Omental fat pad (tissue), 4 donors: ENCODE data around the gene CT47C1. TPM values are rescaled to one million over a fixed set of nuclear protein-coding genes. Genes with fewer than 3 reads are reported as not detected.

Experiments
- ATAC-seq: fragments of 150-250 bp; one replicate; pipeline ENCODE4 v1.9.1; 2016; ENCODE audit warnings: mild to moderate bottlenecking, moderate library complexity; ENCODE audit not compliant: low FRiP score
- DNase-seq: peaks from one replicate; pipeline ENCODE4 v3.0.0-alpha.2; 2019; ENCODE audit warnings: low spot score
- total RNA-seq, 4 donors: library from RNA; depleted of rRNA; stranded (reverse); fragments of >200 nt; gene quantifications; one replicate each; pipeline ENCODE4 v1.1.0, GENCODE V29; 2016
- TF ChIP-seq, protein P1 (sequence below), 3 donors: fragments of 450-650 bp; IDR thresholded peaks; one replicate each; pipeline ENCODE4 v1.5.1; 2016 to 2017; ENCODE audit warnings: antibody characterized with exemption in 3 of 3, mild to moderate bottlenecking in 3 of 3, moderate library complexity in 2 of 3

CT47C1 gene
- total RNA-seq, 4 donors from 2014 or later: not detected

DNA sequence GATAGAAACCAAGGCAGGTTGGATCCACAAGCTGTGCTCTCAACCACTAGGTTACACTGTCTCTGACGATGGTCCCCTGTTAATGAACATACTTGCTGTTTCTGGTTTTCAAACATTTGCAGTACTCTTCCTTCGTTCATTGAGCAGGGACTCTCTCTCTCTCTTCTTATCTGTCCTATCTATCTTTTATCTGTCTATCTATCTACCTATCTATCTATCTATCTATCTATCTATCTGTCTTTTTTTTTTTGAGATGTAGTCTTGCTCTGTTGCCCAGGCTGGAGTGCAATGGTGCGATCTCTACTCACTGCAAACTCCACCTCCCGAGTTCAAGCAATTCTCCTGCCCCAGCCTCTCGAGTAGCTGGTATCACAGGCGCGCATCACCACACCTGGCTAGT, 9.4 kb upstream of the CT47C1 start:
- TF ChIP-seq, protein P1, sequence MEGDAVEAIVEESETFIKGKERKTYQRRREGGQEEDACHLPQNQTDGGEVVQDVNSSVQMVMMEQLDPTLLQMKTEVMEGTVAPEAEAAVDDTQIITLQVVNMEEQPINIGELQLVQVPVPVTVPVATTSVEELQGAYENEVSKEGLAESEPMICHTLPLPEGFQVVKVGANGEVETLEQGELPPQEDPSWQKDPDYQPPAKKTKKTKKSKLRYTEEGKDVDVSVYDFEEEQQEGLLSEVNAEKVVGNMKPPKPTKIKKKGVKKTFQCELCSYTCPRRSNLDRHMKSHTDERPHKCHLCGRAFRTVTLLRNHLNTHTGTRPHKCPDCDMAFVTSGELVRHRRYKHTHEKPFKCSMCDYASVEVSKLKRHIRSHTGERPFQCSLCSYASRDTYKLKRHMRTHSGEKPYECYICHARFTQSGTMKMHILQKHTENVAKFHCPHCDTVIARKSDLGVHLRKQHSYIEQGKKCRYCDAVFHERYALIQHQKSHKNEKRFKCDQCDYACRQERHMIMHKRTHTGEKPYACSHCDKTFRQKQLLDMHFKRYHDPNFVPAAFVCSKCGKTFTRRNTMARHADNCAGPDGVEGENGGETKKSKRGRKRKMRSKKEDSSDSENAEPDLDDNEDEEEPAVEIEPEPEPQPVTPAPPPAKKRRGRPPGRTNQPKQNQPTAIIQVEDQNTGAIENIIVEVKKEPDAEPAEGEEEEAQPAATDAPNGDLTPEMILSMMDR (IDR thresholded peaks at IDR 0.05): no peak
- ATAC-seq (no peak), DNase-seq (no peak)

DNA sequence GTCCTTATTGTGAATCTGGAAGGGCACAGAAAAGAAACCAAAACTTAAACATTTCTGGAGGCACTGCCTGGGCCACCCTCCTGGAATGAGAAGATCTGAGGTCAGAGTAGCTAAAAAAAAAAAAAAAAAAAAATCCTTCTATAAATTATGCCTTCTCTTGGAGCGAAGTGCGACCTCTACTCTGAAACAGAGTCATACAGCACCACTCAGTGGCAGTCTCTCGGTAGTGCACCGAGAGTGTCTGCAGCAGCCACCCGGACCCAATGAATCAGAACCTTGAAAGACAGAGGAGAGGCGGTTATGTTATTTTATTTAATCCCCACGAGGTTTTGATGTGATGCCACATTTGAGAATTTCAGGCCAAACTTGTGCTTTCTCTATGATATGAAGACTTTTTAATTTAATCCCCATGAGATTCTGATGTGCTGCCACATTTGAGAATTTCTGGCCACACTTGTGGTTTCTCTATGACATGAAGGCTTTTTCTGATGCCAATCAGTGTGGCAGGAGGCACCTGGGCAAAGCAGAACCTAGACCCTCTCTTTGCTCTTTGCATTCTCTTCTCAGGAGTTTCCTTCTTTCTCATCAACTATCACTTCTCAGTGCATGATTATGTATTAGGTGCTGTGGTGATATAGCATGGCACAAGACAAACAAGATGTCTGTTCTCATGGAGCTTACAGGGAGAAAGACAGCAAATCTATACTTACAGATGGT, 5.6 kb upstream of the CT47C1 start:
- peak; percentile 77 for ATAC-seq
- TF ChIP-seq, protein P1 (IDR thresholded peaks at IDR 0.05): peak in 1 of 3 donors; percentile 28
- DNase-seq: no peak

DNA sequence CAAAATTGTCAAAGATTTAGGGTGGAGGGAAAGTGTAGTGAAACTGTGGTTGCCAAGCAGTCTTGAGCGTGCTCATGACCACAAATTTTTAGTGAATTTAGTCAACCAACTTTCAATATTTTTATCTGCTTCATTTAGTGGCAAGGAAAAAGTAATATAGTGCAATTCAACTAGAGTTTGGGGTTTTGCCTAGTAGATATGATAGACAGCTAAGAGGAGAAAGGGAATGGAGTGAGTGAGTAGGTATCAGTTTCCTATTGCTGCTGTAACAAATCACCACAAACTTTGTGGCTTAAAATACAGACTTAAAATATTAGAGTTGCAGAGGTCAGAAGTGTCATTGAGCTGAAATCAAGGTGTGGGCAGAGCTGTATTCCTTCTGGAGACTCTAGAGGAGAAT, 3.7 kb upstream of the CT47C1 start:
- DNase-seq (no peak), ATAC-seq (no peak)

DNA sequence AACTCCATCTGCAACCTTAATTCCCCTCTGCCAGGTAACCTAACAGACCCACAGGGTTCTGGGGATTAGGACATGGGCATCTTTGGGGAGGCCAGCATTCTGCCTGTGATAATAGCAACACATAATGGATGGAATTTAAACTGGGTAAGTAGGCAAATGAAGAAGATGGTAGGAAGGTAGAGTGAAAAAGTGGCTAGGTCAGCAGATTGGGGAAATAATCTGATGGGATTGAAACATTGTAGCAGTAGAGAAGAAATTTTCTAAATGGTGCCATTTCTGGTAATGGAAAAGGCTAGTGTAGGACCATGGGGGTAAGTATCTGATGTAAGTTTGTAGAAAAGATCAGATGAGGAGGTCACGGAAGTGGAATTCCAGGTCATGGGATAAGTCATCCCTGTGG, 3.0 kb upstream of the CT47C1 start:
- DNase-seq (no peak), ATAC-seq (no peak)
- TF ChIP-seq, protein P1 (IDR thresholded peaks at IDR 0.05): no peak

More for the DNA sequence above, 3.7 kb upstream of the CT47C1 start:
- TF ChIP-seq, protein P1 (IDR thresholded peaks at IDR 0.05): no peak

DNA sequence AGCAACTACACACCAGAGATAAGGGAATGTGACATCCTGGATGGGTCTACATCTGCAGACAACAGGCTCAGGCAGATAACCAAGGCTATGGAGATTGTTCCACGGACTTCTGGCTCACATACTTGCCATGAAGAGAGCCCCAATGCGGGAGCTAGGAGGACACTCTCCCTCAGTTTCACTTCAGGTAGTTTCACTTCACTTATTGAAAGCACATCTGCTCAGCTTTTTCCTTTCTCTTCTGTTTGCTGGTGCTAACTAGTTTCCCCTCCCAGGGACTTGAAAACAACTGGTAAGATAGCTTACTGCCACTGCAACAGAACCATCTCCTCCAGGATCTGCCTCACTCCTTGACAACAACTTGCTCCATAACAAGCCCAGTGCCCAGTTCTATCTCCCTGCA, 1.4 kb upstream of the CT47C1 start:
- ATAC-seq: no peak
- no peak for DNase-seq
- TF ChIP-seq, protein P1 (IDR thresholded peaks at IDR 0.05): no peak

DNA sequence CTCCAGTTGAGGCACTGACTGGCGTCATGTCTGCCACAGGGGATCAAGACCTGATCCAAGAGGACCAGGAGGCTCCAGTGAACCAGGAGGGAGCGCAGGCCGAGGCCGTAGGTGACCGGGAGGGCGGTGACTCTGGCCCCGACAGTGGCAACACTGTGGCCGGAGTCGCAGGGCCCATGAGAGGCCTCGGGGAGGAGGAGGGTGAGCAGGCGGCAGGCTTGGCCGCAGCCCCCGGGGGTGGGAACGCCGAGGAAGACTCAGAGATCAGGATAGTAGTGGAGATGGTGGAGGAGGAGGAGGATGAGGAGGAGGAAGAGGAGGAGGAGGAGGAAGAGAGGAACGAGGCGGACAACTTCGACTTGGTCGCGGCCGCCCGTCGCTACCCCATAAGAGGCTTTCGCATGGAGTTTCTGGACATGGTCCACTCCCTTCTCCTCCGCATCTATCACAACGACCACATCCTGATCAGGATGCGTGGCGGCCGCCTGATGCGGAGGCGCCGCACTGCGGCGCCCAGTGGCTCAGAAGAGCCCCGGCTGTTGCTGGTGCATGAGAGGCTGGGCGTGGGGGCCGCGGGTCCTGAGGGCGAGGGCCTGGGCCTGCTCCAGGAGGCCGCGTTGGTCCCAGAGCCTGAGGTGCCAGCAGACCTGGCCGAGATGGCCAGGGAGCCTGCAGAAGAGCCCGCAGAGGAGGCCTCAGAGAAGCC, 560 bp downstream of the CT47C1 start:
- ATAC-seq (no peak), DNase-seq (no peak)
- TF ChIP-seq, protein P1 (IDR thresholded peaks at IDR 0.05): no peak

DNA sequence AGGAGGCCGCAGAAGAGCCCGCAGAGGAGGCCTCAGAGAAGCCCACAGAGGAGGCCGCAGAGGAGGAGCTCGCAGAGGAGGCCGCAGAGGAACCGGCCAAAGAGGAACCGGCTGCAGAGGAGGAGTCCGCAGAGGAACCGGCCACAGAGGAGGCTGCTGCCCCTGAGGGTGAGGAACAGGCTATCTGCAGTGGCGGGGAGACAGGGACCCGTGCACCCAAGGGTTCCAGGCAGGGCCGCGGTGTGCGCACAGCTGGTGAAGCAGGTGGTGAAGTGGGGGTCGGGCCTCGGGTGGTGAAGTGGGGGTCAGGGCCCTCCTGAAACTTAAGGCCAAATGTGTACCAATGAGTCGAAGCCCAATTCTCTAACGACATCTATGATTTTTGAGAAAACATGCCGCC, 1.1 kb downstream of the CT47C1 start:
- no peak for ATAC-seq
- TF ChIP-seq, protein P1 (IDR thresholded peaks at IDR 0.05): no peak
- no peak for DNase-seq
